A673 (cell line): ENCODE measurements around the gene ABCF3.

Experiments used
- EZH2 ChIP-seq: fragments of 200-600 bp; sonication (generic); IDR thresholded peaks from 2 replicates; pipeline ENCODE4 v1.6.1; 2017; ENCODE audit warnings: borderline replicate concordance, low read depth, mild to moderate bottlenecking, mixed read lengths, antibody characterized with exemption, low read length; ENCODE audit not compliant: poor library complexity, severe bottlenecking
- TF ChIP-seq, protein P1 (sequence below): fragments of 300-800, 200-600 bp; sonication (generic); conservative IDR thresholded peaks from 2 replicates; pipeline ENCODE4 v1.5.1; 2017; ENCODE audit warnings: low read depth, mild to moderate bottlenecking, antibody characterized with exemption, low read length, moderate library complexity, mixed read lengths

DNA sequence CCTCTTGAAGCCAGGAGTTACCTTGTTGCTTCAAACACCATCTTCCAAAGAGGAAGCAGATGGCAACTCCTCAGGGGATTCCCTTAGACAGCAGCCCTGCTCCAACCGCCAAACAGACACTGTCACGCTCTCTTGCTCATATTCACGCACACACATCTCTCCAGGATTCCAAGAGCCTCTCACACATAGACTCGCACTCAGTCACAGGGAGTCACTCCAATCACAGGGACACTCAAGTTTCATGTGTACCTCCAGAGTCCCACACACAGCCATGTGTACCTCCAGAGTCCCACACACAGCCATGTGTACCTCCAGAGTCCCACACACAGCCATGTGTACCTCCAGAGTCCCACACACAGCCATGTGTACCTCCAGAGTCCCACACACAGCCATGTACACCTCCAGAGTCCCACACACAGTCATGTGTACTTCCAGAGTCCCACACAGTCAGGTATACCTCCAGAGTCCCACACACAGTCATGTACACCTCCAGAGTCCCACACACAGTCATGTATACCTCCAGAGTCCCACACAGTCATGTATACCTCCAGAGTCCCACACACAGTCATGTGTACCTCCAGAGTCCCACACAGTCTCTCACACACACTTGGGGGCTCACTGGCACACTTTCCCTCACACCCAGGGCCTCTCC, 49.5 kb downstream of the ABCF3 start:
- TF ChIP-seq, protein P1, sequence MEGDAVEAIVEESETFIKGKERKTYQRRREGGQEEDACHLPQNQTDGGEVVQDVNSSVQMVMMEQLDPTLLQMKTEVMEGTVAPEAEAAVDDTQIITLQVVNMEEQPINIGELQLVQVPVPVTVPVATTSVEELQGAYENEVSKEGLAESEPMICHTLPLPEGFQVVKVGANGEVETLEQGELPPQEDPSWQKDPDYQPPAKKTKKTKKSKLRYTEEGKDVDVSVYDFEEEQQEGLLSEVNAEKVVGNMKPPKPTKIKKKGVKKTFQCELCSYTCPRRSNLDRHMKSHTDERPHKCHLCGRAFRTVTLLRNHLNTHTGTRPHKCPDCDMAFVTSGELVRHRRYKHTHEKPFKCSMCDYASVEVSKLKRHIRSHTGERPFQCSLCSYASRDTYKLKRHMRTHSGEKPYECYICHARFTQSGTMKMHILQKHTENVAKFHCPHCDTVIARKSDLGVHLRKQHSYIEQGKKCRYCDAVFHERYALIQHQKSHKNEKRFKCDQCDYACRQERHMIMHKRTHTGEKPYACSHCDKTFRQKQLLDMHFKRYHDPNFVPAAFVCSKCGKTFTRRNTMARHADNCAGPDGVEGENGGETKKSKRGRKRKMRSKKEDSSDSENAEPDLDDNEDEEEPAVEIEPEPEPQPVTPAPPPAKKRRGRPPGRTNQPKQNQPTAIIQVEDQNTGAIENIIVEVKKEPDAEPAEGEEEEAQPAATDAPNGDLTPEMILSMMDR: no peak
- no peak for TF ChIP-seq EZH2
